Activated T-cell treated with anti-CD3 and anti-CD28 coated beads, Interleukin-2, amount 50 U/mL, for 72 hours (primary cell): ENCODE results near the gene XXYLT1. TPM values are rescaled to one million over a fixed set of nuclear protein-coding genes. Genes with fewer than 3 reads are reported as not detected.
A peak's percentile ranks its signal among the peaks of the same experiment; 100 is the strongest.

Experiments used
- ATAC-seq, 2 donors: fragments of 150-1000 bp; cut with Tn5 transposase; replicated peaks in 1 of 2; 2 replicates each; pipeline ENCODE4 v1.10.0; 2021; ENCODE audit warnings: moderate library complexity in 2 of 2, mild to moderate bottlenecking in 1 of 2
- DNase-seq, 2 donors: peaks; one replicate each; pipeline ENCODE4 v3.0.0; 2021 to 2022; ENCODE audit warnings: mixed read lengths in 1 of 2
- H3K27ac Mint-ChIP-seq: one replicate; pipeline ENCODE4 v1.8.0; 2022; ENCODE audit warnings: mild to moderate bottlenecking, moderate library complexity, mixed read lengths
- H3K27me3 Mint-ChIP-seq: one replicate; pipeline ENCODE4 v1.8.0; 2022; ENCODE audit warnings: low read depth, mixed read lengths
- H3K36me3 Mint-ChIP-seq, 2 donors: one replicate each; pipeline ENCODE4 v1.8.0; 2022; ENCODE audit warnings: mixed read lengths in 2 of 2, mild to moderate bottlenecking in 1 of 2; ENCODE audit not compliant: insufficient read depth in 2 of 2
- H3K4me1 Mint-ChIP-seq: one replicate; pipeline ENCODE4 v1.8.0; 2022; ENCODE audit warnings: low read depth, mixed read lengths
- H3K4me3 Mint-ChIP-seq, 2 donors: one replicate each; pipeline ENCODE4 v1.8.0; 2022; ENCODE audit warnings: mild to moderate bottlenecking in 2 of 2, mixed read lengths in 2 of 2, moderate library complexity in 2 of 2
- H3K9me3 Mint-ChIP-seq, 2 donors: one replicate each; pipeline ENCODE4 v1.8.0; 2022; ENCODE audit warnings: mixed read lengths in 2 of 2
- total RNA-seq, 2 donors: library from RNA; stranded (reverse); gene quantifications; one replicate each; pipeline ENCODE4 v1.2.3, GENCODE V29; 2022

Gene XXYLT1
- total RNA-seq, 2 donors from 2014 or later, result 6.2 to 6.6 TPM

DNA sequence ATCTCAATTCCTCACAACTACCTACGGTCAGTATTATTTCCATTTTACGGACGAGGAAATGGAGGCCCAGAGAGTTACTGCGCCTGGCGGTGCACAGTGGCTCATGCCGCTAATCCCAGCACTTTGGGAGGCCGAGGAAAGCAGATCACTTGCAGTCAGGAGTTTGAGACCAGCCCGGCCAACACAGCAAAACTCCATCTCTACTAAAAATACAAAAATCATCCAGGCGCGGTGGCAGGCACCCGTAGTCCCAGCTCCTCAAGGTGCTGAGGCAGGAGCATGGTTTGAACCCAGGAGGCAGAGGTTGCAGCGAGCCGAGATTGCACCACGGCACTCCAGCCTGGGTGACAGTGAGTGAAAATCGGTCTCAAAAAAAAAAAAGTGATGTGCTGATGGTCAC lies 187.3 kb downstream of the XXYLT1 start:
- H3K27ac Mint-ChIP-seq, result peak overlapping the region; percentile 58
- no peaks in the 10 kb centered on the region for H3K27me3 Mint-ChIP-seq
- no peaks in the 10 kb centered on the region for H3K4me1 Mint-ChIP-seq
- H3K36me3 Mint-ChIP-seq, result no peaks in the 10 kb centered on the region
- ATAC-seq (no peak), DNase-seq (no peak)
- H3K9me3 Mint-ChIP-seq, result no peaks in the 10 kb centered on the region
- H3K4me3 Mint-ChIP-seq, result no peak overlapping the region

DNA sequence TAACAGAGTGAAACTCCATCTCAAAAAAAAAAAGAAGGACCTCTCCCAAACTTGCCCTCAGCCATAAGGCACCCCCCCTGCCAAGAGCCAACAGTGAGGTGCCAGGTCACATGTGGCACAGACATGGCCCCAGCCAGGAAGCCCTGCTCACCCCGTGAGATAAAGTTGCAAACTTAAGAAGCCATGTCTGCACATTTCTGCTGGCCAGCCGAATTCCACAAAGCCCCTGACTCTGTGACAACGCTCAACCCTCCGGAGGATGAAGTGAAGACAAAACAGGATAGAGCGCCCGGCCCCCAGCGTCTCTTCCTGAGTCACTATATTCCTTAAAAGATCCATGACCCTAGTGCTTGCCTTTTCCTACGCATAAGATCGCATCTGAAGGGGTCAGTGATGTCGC lies 188.1 kb downstream of the XXYLT1 start:
- H3K36me3 Mint-ChIP-seq, result no peaks in the 10 kb centered on the region
- no peak overlapping the region for H3K4me3 Mint-ChIP-seq
- DNase-seq (no peak), ATAC-seq (no peak)
- no peak overlapping the region for H3K27ac Mint-ChIP-seq
- no peaks in the 10 kb centered on the region for H3K27me3 Mint-ChIP-seq
- no peaks in the 10 kb centered on the region for H3K9me3 Mint-ChIP-seq
- H3K4me1 Mint-ChIP-seq, result no peaks in the 10 kb centered on the region

DNA sequence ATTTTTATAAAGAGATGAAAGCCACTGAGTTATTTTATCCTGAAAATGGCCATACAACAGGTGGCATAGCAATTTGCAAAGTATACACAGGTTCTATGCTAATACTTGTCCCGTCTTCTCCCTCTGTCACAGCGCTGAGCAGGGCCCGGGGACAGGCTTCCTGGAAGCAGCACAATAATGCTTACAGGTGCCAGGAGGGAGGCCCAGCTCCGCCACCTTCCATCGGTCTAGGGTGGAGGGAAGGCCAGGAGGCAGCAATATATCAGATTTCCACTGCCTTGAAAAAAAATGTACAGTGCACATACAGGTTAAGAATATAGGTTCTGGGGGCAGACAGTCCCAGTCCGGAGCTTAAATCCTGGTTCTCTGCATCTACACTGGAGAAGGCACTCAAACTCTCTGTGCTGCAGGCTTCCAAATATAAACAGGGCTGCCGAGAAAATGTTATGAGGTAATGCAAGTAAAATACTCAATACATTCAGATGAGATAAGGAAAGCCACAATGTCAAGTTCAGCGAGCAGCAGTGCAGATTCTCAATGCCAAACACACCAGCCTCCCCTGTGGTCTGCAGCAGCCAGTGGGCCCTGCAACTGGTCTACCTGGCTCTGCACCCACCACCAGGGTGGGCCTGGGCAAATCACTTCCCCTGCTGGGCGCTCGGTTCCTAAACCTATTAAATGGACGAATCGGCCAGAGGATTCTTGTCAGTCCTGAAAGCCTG lies 189.6 kb downstream of the XXYLT1 start:
- no peak for DNase-seq
- Mint-ChIP-seq H3K4me3 (no peak overlapping the region), H3K27me3 (no peaks in the 10 kb centered on the region), H3K9me3 (no peaks in the 10 kb centered on the region), H3K4me1 (no peaks in the 10 kb centered on the region), H3K36me3 (no peaks in the 10 kb centered on the region), H3K27ac (no peak overlapping the region)
- no peak for ATAC-seq

DNA sequence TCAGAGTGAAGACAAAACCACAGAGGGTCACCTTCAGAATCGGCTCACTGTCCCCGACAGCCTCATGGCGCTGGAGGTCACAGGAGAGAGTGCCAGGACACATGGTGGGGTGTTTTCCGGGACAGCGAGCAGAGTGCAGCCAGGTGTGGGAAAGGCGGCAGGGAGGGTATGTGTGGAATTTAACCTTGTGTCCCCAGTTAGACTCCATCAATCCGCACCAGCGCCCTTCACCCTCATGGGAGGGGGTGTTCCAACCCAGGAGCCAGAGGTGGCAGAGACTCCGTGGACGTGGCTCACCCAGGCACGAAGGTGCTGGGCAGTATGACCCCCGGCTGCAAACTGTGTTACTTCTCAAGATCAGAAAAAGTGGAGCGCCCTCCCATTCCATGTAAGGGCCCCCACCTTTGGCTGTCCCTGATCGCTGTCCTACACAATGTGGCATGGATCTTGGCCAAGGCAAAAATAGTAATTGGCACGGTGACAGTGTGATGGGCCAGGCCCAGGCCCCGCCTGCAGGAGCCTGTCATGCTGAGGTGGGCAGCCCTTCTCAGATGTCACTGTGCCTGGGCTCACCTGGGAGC lies 190.3 kb downstream of the XXYLT1 start:
- no peaks in the 10 kb centered on the region for H3K9me3 Mint-ChIP-seq
- H3K4me1 Mint-ChIP-seq, result no peaks in the 10 kb centered on the region
- no peak for ATAC-seq
- DNase-seq, result no peak
- H3K4me3 Mint-ChIP-seq, result no peak overlapping the region
- H3K36me3 Mint-ChIP-seq, result no peaks in the 10 kb centered on the region
- H3K27me3 Mint-ChIP-seq, result no peaks in the 10 kb centered on the region
- no peak overlapping the region for H3K27ac Mint-ChIP-seq

DNA sequence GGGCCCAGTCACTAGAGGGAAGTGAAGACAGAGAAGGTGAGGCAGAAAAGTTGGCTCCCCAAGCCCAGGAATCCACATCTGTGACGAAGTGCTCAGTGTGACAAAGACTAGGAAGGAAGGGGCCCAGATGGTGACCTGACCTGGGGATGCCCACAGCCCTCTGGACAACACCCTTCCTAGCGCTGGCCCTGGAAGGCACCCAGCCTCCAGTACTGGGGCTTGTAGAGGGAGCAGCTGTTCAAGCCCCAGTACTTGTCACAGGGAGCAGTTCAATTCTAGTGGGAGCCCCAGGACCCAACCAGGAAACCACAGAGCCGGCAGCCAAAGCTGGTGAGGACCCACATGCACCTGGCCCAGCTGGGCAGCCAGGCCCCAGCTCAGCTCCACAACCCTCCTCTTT lies 190.8 kb downstream of the XXYLT1 start:
- Mint-ChIP-seq H3K4me1 (no peaks in the 10 kb centered on the region), H3K27ac (no peak overlapping the region), H3K27me3 (no peaks in the 10 kb centered on the region)

DNA sequence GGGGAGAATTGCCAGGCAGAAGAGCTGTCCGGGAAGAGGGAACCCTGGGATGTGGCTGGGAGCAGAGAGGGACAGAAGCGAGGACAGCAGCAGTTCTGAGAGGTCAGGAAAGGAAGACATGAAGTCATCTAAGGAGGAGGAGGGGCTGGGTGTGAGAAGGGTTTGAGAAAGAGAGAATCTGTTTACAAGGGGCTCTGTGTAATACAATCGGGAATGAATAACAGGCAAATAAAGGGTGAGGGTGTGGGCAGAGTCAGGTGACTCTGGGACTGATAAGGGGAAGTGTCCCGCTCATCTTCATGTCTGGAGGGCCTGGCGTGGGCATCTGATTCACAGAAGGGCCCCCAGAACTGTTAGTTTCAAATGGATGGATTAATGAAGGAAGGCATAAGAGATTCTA lies 191.3 kb downstream of the XXYLT1 start:
- H3K9me3 Mint-ChIP-seq, result no peaks in the 10 kb centered on the region
- ATAC-seq (no peak), DNase-seq (no peak)
- no peaks in the 10 kb centered on the region for H3K4me1 Mint-ChIP-seq
- H3K4me3 Mint-ChIP-seq, result no peak overlapping the region
- H3K27ac Mint-ChIP-seq, result no peak overlapping the region
- no peaks in the 10 kb centered on the region for H3K36me3 Mint-ChIP-seq
- H3K27me3 Mint-ChIP-seq, result no peaks in the 10 kb centered on the region

More for the DNA sequence above, 190.8 kb downstream of the XXYLT1 start:
- DNase-seq (no peak), ATAC-seq (no peak)
- no peaks in the 10 kb centered on the region for H3K9me3 Mint-ChIP-seq
- no peak overlapping the region for H3K4me3 Mint-ChIP-seq
- H3K36me3 Mint-ChIP-seq, result no peaks in the 10 kb centered on the region

DNA sequence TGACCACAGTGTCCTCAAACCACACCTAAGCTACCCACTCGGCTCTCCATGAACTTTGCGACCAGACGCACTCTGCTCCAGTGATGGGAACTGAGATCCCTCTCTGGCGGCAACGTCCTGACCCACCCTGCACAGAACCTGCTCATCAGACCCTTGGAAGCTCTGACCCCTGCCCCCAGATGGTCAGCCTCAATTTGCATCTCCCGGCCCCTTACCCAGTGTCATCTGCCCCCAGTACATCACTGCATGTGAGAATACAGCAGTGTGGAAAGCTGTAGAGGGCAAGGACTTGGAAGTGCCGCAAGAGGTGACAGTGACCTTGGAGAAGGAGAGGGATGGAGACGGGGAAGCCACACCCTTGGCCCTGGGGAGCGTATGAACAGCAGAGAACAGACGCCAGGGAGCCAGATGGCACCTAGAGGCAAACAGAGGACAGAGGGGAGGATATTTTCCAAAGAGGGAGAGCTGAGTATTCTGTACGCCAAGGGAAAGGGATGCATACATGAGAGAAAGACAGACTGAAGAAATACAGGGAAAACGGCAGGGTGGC lies 192.0 kb downstream of the XXYLT1 start:
- Mint-ChIP-seq H3K4me3 (no peak overlapping the region), H3K4me1 (no peaks in the 10 kb centered on the region), H3K36me3 (no peaks in the 10 kb centered on the region), H3K9me3 (no peaks in the 10 kb centered on the region), H3K27me3 (no peaks in the 10 kb centered on the region), H3K27ac (no peak overlapping the region)
- no peak for ATAC-seq
- no peak for DNase-seq

DNA sequence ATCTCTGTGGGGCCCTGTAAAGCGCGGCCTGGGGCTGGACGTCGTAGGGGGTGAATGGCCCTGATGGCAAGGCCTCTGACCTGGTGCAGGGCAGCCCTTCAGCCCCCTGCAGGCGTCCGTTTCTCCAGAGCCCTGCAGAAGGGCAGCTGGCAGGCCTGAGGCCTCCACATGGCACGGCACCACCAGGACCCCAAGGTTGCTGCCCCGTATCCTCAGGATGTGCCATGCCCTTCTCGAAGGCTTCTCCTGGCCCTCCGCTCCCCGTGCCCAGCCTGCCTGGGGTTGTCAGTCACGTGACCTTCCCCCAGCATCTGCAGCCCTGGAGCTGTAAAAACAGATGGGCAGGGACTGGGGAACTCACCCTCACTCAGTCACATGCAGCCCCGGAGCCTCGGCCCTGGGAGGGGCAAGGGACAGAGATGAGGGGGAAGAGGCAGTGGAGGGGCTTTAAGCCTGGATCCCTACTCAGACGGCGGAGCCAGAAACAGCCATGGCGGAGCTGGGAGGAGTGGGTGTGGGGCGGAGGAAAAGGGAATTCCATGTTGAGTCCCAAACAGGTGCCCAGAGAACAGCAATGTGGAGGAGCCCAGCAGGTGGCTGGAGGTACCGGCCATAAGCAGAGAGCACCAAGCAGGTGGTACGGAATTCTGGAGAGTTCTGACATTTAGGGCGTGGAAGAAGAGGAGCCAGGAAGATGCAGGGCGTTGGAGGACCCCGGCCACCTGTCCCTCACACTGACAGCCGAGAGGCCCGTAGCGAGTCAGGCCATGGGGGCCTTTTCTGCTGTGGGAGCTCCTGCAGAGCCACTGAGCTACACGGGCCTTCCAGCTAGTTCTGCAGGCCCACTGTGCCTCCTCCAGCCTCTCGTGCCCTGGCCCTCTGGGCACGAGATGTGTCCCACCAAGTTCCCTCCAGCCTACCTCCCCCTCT lies 193.1 kb downstream of the XXYLT1 start:
- no peak for DNase-seq
- Mint-ChIP-seq H3K36me3 (no peaks in the 10 kb centered on the region), H3K4me3 (no peak overlapping the region), H3K27ac (no peak overlapping the region), H3K4me1 (no peaks in the 10 kb centered on the region), H3K27me3 (no peaks in the 10 kb centered on the region), H3K9me3 (no peaks in the 10 kb centered on the region)
- no peak for ATAC-seq

DNA sequence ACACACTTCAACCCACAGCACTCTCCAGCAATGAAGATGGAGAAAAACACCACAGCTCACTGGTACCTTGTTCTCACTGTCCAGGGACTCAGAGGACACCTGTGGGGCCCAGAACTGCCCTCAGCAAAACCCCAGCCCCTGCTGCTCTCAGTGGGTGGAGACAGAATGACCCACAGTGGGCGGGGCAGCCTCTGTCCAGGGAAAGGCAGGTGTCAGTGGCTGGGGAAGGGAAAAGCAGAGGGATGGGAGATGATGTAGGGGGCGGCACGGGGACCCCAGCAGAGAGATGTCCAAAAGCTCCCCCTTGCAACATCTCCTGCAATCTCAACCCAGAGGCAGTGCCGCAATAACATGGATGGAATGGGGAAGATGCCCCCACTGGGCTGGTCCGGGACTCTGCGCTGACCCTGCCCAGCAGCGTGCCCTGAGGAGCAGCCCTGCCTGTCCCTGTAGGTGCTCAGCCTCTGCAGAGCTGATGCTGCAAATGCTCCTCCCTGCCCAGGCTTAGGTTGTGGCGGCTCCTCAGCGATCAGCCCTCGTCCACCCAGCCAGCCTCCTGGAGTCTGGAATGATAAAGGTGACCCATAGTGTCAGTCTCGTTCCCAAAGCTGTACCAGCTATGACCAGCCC lies 193.9 kb downstream of the XXYLT1 start:
- Mint-ChIP-seq H3K36me3 (no peaks in the 10 kb centered on the region), H3K4me3 (no peak overlapping the region), H3K4me1 (no peaks in the 10 kb centered on the region), H3K27me3 (no peaks in the 10 kb centered on the region), H3K9me3 (no peaks in the 10 kb centered on the region), H3K27ac (no peak overlapping the region)
- no peak for ATAC-seq
- no peak for DNase-seq

DNA sequence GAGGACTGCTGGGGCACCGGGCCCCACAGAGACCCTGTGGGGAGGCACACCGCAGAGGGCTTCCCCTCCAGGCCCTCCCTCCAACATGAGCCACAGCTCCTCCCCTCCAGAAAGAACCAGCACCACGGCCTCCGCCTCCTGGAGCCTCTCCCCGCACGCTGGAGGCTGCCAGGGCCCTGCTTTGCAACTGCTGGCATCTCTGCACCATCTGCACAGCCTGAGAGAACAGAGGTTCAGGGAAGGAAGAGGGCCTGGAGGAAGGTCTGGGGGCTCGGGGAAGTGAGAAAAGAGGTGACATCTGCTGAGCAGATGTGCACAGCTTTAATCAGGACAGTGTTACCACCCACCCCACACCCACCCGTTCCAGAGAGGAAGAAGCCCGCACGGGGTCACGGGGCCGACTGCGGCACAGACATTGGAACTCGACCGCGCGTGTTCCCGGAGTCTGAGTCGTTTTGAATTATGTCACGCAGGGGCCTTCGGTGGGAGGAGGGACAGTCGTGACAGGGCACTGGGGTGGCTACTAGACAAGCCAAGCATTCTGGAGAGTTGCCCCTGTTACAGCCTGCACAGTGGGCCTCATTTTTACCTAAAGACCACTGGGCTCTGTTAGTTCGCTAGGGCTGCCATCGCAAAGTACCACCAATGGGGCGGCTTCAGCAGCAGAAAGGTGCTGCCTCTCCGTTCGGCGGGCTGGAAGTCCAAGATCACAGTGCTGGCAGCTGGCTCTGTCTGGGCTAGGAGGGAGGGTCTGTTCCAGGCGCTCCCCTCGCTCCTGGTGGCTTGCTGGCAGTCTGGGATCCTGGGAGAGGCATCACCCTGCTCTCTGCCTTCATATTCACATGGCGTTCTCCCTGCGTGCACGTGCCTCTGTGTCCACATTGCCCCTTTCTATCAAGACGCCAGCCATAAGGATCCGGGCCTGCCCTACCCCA lies 194.8 kb downstream of the XXYLT1 start:
- Mint-ChIP-seq H3K4me3 (no peak overlapping the region), H3K27ac (no peak overlapping the region), H3K27me3 (no peaks in the 10 kb centered on the region), H3K4me1 (no peaks in the 10 kb centered on the region), H3K9me3 (no peaks in the 10 kb centered on the region), H3K36me3 (no peaks in the 10 kb centered on the region)
- DNase-seq (no peak), ATAC-seq (no peak)

DNA sequence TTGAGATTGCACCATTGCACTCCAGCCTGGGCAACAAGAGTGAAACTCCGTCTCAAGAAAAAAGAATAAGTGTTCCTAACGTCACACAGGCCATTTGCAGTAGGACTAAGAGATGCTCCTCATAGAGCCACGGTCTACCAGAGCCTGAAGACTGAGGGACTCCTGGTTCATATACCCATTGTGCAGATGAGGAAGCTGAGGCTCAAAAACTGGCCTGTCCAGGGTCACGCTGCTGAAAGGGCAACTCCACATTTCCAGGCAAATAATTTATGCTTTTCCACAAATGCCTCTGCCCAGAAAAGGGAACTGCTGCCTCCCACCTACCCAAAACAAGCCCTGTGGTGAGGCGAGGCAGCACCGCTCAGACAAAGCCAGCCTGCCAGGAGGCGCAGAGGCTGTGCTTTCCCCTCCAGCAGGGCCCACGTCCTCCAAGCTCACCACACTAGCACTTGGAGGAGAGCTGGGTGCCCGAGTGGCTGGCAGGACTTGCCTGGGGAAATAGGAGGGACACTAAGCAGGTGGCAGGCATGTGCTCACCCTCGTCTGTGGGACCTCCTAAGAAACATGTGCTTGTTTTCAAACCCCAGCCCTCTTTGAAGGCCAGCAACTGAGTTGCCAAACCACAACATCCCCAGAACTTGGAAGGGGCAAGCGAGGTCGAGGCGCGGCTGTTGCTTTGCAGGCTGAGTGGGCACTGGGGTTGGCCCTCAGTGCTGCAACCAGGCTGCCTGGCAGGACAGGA lies 195.6 kb downstream of the XXYLT1 start:
- no peak overlapping the region for H3K4me3 Mint-ChIP-seq
- H3K4me1 Mint-ChIP-seq, result no peaks in the 10 kb centered on the region
- no peak for DNase-seq
- no peaks in the 10 kb centered on the region for H3K9me3 Mint-ChIP-seq
- no peaks in the 10 kb centered on the region for H3K36me3 Mint-ChIP-seq
- ATAC-seq, result no peak
- H3K27me3 Mint-ChIP-seq, result no peaks in the 10 kb centered on the region
- no peak overlapping the region for H3K27ac Mint-ChIP-seq
